Right lobe of liver (tissue), 4 donors: Measurements from ENCODE around the gene FMNL2.

Experiments used
- CTCF ChIP-seq, 4 donors: fragments of 200-600 bp in 3 of 4; fragments of 450-650 bp in 1 of 4; IDR thresholded peaks; one replicate each; pipeline versions ENCODE4 v1.5.1 to v1.8.0; 2016 to 2022; ENCODE audit warnings: antibody characterized with exemption in 4 of 4, mild to moderate bottlenecking in 2 of 4
- POLR2A ChIP-seq: fragments of 450-650 bp; IDR thresholded peaks from one replicate; pipeline ENCODE4 v1.6.1; 2017; ENCODE audit warnings: antibody characterized with exemption, mild to moderate bottlenecking
- donor health status: DM: no; HTN: no; CAD: no.
- donor health status: DM: no; HTN: no; CAD: no.
- donor health status: DM: no; HTN: yes; CAD: no.

GRCh38 chr2:152445375-152445774 lies 110.4 kb downstream of the FMNL2 start:
- TF ChIP-seq CTCF (IDR thresholded peaks at IDR 0.05), result no peak
- TF ChIP-seq POLR2A, result no peak
